GM06990 (cell line): Measurements from ENCODE around the gene MCF2L.

Experiments used
- DNase-seq: peaks from one replicate; pipeline ENCODE4 v3.0.0-alpha.2; 2011; ENCODE audit not compliant: insufficient read length; ENCODE audit errors: extremely low read depth
- H3K27me3 ChIP-seq: replicated peaks from 2 replicates; pipeline ENCODE4 v1.6.0; 2011; ENCODE audit warnings: low read length; ENCODE audit not compliant: control insufficient read depth, insufficient read depth
- H3K36me3 ChIP-seq: 2 replicates; pipeline ENCODE4 v1.5.1; 2011; ENCODE audit warnings: low read length; ENCODE audit not compliant: control insufficient read depth, insufficient read depth
- H3K4me3 ChIP-seq: replicated peaks from 2 replicates; pipeline ENCODE4 v1.5.1; 2011; ENCODE audit warnings: low read depth, mild to moderate bottlenecking, control low read depth, low read length
- CTCF ChIP-seq: IDR thresholded peaks from 2 replicates; pipeline ENCODE4 v1.5.1; 2011; ENCODE audit warnings: low read length, control low read depth, mild to moderate bottlenecking, inconsistent platforms; ENCODE audit not compliant: insufficient read depth, poor library complexity, severe bottlenecking

The MCF2L gene

GRCh38 chr13:113050734-113051431 lies 81.9 kb downstream of the MCF2L start:
- H3K36me3 ChIP-seq = no peaks in the 10 kb centered on the region
- TF ChIP-seq CTCF = no peak
- H3K27me3 ChIP-seq = no peaks in the 10 kb centered on the region; the same call in none of the 2 replicates
- no peak overlapping the region for H3K4me3 ChIP-seq
- DNase-seq = no peak

- no peak for DNase-seq
- no peak for TF ChIP-seq CTCF
- Histone ChIP-seq H3K36me3 (no peaks in the 10 kb centered on the region), H3K27me3 (no peaks in the 10 kb centered on the region; the same call in none of the 2 replicates), H3K4me3 (no peak overlapping the region)
These were observed 82.6 kb downstream of the MCF2L start for GRCh38 chr13:113051641-113052040.

- TF ChIP-seq CTCF = no peak
- no peaks in the 10 kb centered on the region for H3K36me3 ChIP-seq
- no peak overlapping the region for H3K4me3 ChIP-seq
- H3K27me3 ChIP-seq = no peaks in the 10 kb centered on the region; the same call in none of the 2 replicates
- no peak for DNase-seq
These were observed 83.2 kb downstream of the MCF2L start for GRCh38 chr13:113052206-113052605.

GRCh38 chr13:113052971-113053370 lies 84.0 kb downstream of the MCF2L start:
- DNase-seq = no peak
- Histone ChIP-seq H3K36me3 (no peaks in the 10 kb centered on the region), H3K27me3 (no peaks in the 10 kb centered on the region; the same call in none of the 2 replicates), H3K4me3 (no peak overlapping the region)
- TF ChIP-seq CTCF = no peak

- no peaks in the 10 kb centered on the region for H3K36me3 ChIP-seq
- H3K27me3 ChIP-seq = no peaks in the 10 kb centered on the region; the same call in none of the 2 replicates
- no peak for DNase-seq
- no peak for TF ChIP-seq CTCF
- no peak overlapping the region for H3K4me3 ChIP-seq
These were observed 84.4 kb downstream of the MCF2L start for GRCh38 chr13:113053376-113053775.
